ENCODE measurements around the gene TBC1D22A.

DNA sequence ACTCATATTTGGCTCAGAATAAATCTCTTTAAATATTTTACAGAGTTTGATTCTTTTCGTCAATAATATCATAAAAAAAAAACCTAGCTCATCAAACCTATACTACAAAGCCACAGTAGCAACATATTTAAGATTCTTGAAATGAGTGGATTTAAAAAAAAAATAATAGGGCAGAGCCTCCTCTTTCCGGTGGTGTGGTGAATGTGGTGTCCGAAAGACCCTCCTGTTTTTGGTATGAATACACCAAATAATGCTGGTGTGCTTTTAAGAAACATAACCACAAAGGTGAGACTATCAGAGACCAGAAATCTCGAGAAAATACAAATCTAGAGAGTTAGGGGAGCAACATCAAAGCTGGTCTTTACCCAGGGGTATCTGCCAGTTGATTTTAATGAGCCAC lies 342.6 kb downstream of the TBC1D22A start:
- TF ChIP-seq, protein P1, sequence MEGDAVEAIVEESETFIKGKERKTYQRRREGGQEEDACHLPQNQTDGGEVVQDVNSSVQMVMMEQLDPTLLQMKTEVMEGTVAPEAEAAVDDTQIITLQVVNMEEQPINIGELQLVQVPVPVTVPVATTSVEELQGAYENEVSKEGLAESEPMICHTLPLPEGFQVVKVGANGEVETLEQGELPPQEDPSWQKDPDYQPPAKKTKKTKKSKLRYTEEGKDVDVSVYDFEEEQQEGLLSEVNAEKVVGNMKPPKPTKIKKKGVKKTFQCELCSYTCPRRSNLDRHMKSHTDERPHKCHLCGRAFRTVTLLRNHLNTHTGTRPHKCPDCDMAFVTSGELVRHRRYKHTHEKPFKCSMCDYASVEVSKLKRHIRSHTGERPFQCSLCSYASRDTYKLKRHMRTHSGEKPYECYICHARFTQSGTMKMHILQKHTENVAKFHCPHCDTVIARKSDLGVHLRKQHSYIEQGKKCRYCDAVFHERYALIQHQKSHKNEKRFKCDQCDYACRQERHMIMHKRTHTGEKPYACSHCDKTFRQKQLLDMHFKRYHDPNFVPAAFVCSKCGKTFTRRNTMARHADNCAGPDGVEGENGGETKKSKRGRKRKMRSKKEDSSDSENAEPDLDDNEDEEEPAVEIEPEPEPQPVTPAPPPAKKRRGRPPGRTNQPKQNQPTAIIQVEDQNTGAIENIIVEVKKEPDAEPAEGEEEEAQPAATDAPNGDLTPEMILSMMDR (IDR thresholded peaks at IDR 0.05), result no peak
- no peak for TF ChIP-seq POLR2A (IDR thresholded peaks at IDR 0.05)

Data from Peyer's patch (tissue), 4 donors.